ENCODE data around the gene FOXR1.
"Not testable (repeated sequence)": the region's sequence is repeated elsewhere in the genome, so short reads cannot be mapped to it uniquely, and the experiment has no call there.

Gene FOXR1

DNA sequence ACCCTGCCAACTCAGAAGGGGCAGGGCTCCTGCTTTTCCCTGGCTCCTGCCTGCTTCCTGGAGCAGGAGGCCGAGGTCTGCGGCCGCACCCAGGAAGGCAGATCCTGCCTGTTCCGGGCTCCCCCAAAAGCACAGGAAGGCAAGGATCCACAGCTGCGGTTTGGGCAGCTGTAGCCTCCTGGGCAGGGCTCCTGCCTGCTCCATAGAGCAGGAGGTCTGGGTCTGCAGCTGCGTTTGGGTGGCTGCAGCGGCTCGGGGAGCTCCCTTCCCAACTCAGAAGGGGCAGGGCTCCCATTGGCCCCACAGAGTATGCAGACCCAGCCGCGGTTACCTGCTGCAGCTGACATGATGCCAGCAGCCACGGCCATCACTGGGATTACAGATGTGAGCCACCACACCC lies 10.0 kb upstream of the FOXR1 start:
- no peak for DNase-seq (ENCODE audit: low read depth, low spot score)
- no peak overlapping the region for H3K4me3 ChIP-seq (ENCODE audit: low read depth, low read length)
- POLR2A ChIA-PET: no interaction called here
- TF ChIP-seq, protein P1, sequence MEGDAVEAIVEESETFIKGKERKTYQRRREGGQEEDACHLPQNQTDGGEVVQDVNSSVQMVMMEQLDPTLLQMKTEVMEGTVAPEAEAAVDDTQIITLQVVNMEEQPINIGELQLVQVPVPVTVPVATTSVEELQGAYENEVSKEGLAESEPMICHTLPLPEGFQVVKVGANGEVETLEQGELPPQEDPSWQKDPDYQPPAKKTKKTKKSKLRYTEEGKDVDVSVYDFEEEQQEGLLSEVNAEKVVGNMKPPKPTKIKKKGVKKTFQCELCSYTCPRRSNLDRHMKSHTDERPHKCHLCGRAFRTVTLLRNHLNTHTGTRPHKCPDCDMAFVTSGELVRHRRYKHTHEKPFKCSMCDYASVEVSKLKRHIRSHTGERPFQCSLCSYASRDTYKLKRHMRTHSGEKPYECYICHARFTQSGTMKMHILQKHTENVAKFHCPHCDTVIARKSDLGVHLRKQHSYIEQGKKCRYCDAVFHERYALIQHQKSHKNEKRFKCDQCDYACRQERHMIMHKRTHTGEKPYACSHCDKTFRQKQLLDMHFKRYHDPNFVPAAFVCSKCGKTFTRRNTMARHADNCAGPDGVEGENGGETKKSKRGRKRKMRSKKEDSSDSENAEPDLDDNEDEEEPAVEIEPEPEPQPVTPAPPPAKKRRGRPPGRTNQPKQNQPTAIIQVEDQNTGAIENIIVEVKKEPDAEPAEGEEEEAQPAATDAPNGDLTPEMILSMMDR (IDR thresholded peaks at IDR 0.05; ENCODE audit: insufficient read depth, low read length, missing control alignments): no peak
- CTCF ChIA-PET: interaction anchor here (16.5 kb wide), 1 partner anchor 271 kb away, joined by 250 read pairs; no protein-coding TSS in a partner anchor

DNA sequence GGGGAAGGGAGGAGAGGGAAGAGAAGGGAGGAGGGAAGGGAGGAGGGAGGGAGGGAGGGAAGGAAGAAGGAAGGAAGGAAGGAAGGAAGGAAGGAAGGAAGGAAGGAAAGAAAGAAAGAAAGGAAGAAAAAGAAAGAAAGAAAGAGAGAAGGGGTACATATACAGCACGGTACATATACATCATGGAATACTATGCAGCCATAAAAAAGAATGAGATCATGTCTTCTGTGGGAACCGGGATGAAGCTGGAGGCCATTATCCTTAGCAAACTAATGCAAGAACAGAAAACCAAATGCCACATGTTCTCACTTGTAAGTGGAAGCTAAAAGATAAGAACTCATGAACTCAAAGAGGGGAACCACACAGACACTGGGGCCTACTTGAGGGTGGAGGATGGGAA lies 2.1 kb upstream of the FOXR1 start:
- CTCF ChIA-PET; POLR2A ChIA-PET; DNase-seq (ENCODE audit: low read depth, low spot score); H3K4me3 ChIP-seq (ENCODE audit: low read depth, low read length): not testable (repeated sequence)

- no peak for DNase-seq (ENCODE audit: low read depth, low spot score)
- POLR2A ChIA-PET: no interaction called here
- H3K4me3 ChIP-seq (ENCODE audit: low read depth, low read length): no peak overlapping the region
- CTCF ChIA-PET: interaction anchor here (0.7 to 2.1 kb wide), 3 partner anchors 17 to 284 kb away, joined by 3 to 6 read pairs (median 4); partner anchors contain the start of gene CXCR5
- TF ChIP-seq, protein P1 (IDR thresholded peaks at IDR 0.05; ENCODE audit: insufficient read depth, low read length, missing control alignments): no peak
Observed at GRCh38 chr11:118973985-118974384, 2.4 kb downstream of the FOXR1 start.

- DNase-seq (ENCODE audit: low read depth, low spot score): no peak
- TF ChIP-seq, protein P1 (IDR thresholded peaks at IDR 0.05; ENCODE audit: insufficient read depth, low read length, missing control alignments): no peak
- POLR2A ChIA-PET: no interaction called here
- CTCF ChIA-PET: no interaction called here
- no peak overlapping the region for H3K4me3 ChIP-seq (ENCODE audit: low read depth, low read length)
Observed at GRCh38 chr11:118975771-118976709, 4.5 kb downstream of the FOXR1 start.

GRCh38 chr11:118979434-118979833 lies 7.9 kb downstream of the FOXR1 start:
- H3K4me3 ChIP-seq (ENCODE audit: low read depth, low read length): no peak overlapping the region
- POLR2A ChIA-PET: no interaction called here
- no peak for DNase-seq (ENCODE audit: low read depth, low spot score)
- CTCF ChIA-PET: interaction anchor here (1.2 kb wide), 1 partner anchor 18 kb away, joined by 4 read pairs; the partner anchor contains the start of gene CENATAC
- TF ChIP-seq, protein P1 (IDR thresholded peaks at IDR 0.05; ENCODE audit: insufficient read depth, low read length, missing control alignments): no peak

DNA sequence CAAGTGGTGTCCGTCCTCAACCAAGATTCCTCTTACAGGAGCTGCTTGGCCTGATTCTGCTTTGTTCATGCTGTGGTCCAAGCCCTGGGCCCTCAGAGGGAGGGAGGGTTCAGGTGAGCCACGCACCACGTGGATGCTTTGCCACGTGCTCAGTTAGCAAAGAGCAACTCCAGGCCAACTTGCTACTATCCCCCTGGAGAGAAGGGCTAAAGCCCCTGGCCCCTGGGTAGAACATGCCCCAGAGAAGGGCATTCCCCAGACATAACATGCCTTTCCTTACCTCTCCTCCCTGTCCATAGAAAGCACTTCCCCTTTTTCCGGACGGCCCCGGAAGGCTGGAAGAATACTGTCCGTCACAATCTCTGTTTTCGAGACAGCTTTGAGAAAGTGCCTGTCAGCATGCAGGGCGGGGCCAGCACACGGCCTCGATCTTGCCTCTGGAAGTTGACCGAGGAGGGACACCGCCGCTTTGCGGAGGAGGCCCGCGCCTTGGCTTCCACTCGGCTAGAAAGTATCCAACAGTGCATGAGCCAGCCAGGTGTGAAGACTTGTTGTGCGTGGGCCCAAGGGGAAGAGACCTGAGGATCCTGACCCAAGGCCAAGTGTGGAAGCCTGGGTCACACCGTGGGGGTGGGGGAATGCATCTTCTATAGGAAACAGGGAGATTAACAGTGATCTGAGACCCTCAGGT lies 8.8 kb downstream of the FOXR1 start:
- CTCF ChIA-PET: interaction anchor here (1.2 kb wide), 1 partner anchor 17 kb away, joined by 4 read pairs; the partner anchor contains the start of gene CENATAC
- POLR2A ChIA-PET: no interaction called here
- no peak for DNase-seq (ENCODE audit: low read depth, low spot score)

GRCh38 chr11:118984337-118984736 lies 12.8 kb downstream of the FOXR1 start:
- POLR2A ChIA-PET; H3K4me3 ChIP-seq (ENCODE audit: low read depth, low read length); DNase-seq (ENCODE audit: low read depth, low spot score): not testable (repeated sequence)
- CTCF ChIA-PET: interaction anchor here (3.0 kb wide), 1 partner anchor 13 kb away, joined by 11 read pairs; the partner anchor contains the start of gene CENATAC

More for the DNA sequence above, 8.8 kb downstream of the FOXR1 start:
- TF ChIP-seq, protein P1 (IDR thresholded peaks at IDR 0.05; ENCODE audit: insufficient read depth, low read length, missing control alignments): no peak
- H3K4me3 ChIP-seq (ENCODE audit: low read depth, low read length): no peak overlapping the region

Measured in AG04449 (cell line).